IMR-90 (cell line): ENCODE results near the gene CIAO2A. TPM values are rescaled to one million over a fixed set of nuclear protein-coding genes. Genes with fewer than 3 reads are reported as not detected.
"Not testable (repeated sequence)": the region's sequence is repeated elsewhere in the genome, so short reads cannot be mapped to it uniquely, and the experiment has no call there.

Source experiments
- ATAC-seq: fragments of 200-7000 bp; cut with Tn5 transposase; 2 replicates; pipeline ENCODE4 v1.9.1; 2020; ENCODE audit warnings: low read depth, mild to moderate bottlenecking, moderate library complexity
- BruUV-seq: library from RNA; stranded (reverse); fragments of 400-500 nt; replicated peaks from 2 replicates; lab custom pipeline; 2021; lab: Mats Ljungman, UMichigan
- CTCF ChIA-PET: fragments of 300-600 bp; formaldehyde crosslinking; extraction: SDS; loops from one replicate; lab custom pipeline; 2021; ENCODE audit warnings: antibody characterized with exemption; lab: Yijun Ruan, JAX
- POLR2A ChIA-PET: fragments of 300-600 bp; sonication (Branson Sonifier 250); formaldehyde crosslinking; loops from one replicate; lab custom pipeline; 2022; ENCODE audit warnings: antibody characterized with exemption; ENCODE audit not compliant: unreplicated experiment; lab: Charles Lee
- DNase-seq: peaks from one replicate; pipeline ENCODE4 v3.0.0; 2013
- H2AFZ ChIP-seq: replicated peaks from 2 replicates; pipeline ENCODE3; 2013; ENCODE audit warnings: low read length, mild to moderate bottlenecking; ENCODE audit not compliant: poor library complexity
- H2AK5ac ChIP-seq: 2 replicates; pipeline ENCODE4 v1.6.1; 2013; ENCODE audit warnings: low read depth, low read length, inconsistent platforms
- H2AK9ac ChIP-seq: replicated peaks from 2 replicates; pipeline ENCODE3; 2013; ENCODE audit warnings: mild to moderate bottlenecking, low read depth, low read length, moderate library complexity; ENCODE audit not compliant: poor library complexity
- H2BK120ac ChIP-seq: 2 replicates; pipeline ENCODE4 v1.6.1; 2013; ENCODE audit warnings: low read depth, low read length, inconsistent platforms
- H2BK15ac ChIP-seq: 3 replicates; pipeline ENCODE4 v1.6.1; 2013; ENCODE audit warnings: low read depth, low read length, inconsistent platforms
- H2BK20ac ChIP-seq: 2 replicates; pipeline ENCODE4 v1.6.1; 2013; ENCODE audit warnings: low read depth, mild to moderate bottlenecking, inconsistent platforms, low read length, moderate library complexity
- H2BK5ac ChIP-seq: 2 replicates; pipeline ENCODE4 v1.6.1; 2013; ENCODE audit warnings: mild to moderate bottlenecking, low read depth, low read length, inconsistent platforms; ENCODE audit not compliant: poor library complexity, severe bottlenecking
- H3K14ac ChIP-seq: replicated peaks from 2 replicates; pipeline ENCODE4 v1.6.1; 2013; ENCODE audit warnings: low read depth, low read length, inconsistent platforms
- H3K18ac ChIP-seq: 2 replicates; pipeline ENCODE4 v1.6.1; 2013; ENCODE audit warnings: low read depth, low read length, control low read depth
- H3K23ac ChIP-seq: 2 replicates; pipeline ENCODE4 v1.6.1; 2013; ENCODE audit warnings: low read depth, low read length, inconsistent platforms
- H3K27ac ChIP-seq: 2 replicates; pipeline ENCODE4 v1.5.1; 2013; ENCODE audit warnings: mild to moderate bottlenecking, control low read depth, low read length; ENCODE audit not compliant: insufficient read depth
- H3K27me3 ChIP-seq: 2 replicates; pipeline ENCODE4 v1.6.1; 2013; ENCODE audit warnings: low read length; ENCODE audit not compliant: control insufficient read depth, insufficient read depth
- H3K36me3 ChIP-seq: 2 replicates; pipeline ENCODE4 v1.6.1; 2013; ENCODE audit warnings: low read length, mixed read lengths; ENCODE audit not compliant: control insufficient read depth, insufficient read depth
- H3K4ac ChIP-seq: 2 replicates; pipeline ENCODE4 v1.6.1; 2013; ENCODE audit warnings: low read depth, low read length, inconsistent platforms
- H3K4me1 ChIP-seq: 2 replicates; pipeline ENCODE4 v1.6.1; 2013; ENCODE audit warnings: low read length, mixed read lengths; ENCODE audit not compliant: control insufficient read depth, insufficient read depth
- H3K4me2 ChIP-seq: 2 replicates; pipeline ENCODE4 v1.6.1; 2013; ENCODE audit warnings: low read depth, mild to moderate bottlenecking, control low read depth, low read length, moderate library complexity
- H3K4me3 ChIP-seq: 2 replicates; pipeline ENCODE4 v1.5.1; 2013; ENCODE audit warnings: low read depth, mild to moderate bottlenecking, control low read depth, low read length, moderate library complexity; ENCODE audit not compliant: insufficient read depth
- H3K56ac ChIP-seq: 2 replicates; pipeline ENCODE4 v1.6.1; 2013; ENCODE audit warnings: low read length, inconsistent platforms; ENCODE audit not compliant: insufficient read depth; ENCODE audit errors: extremely low read depth
- H3K79me1 ChIP-seq, 2 experiments: 2 replicates each; pipeline ENCODE4 v1.6.1; 2013; ENCODE audit warnings: low read length in 2 of 2, inconsistent platforms in 1 of 2, low read depth in 1 of 2
- H3K9ac ChIP-seq: 2 replicates; pipeline ENCODE4 v1.6.1; 2013; ENCODE audit warnings: low read depth, low read length, control low read depth
- H3K9me1 ChIP-seq: 2 replicates; pipeline ENCODE4 v1.6.1; 2013; ENCODE audit warnings: low read length, inconsistent platforms; ENCODE audit not compliant: insufficient read depth
- H3K9me3 ChIP-seq: 2 replicates; pipeline ENCODE4 v1.6.1; 2013; ENCODE audit warnings: low read length; ENCODE audit not compliant: control insufficient read depth, insufficient read depth
- H4K20me1 ChIP-seq: 2 replicates; pipeline ENCODE4 v1.6.1; 2013; ENCODE audit warnings: low read length, inconsistent platforms; ENCODE audit not compliant: insufficient read depth
- H4K5ac ChIP-seq: 2 replicates; pipeline ENCODE4 v1.6.1; 2013; ENCODE audit warnings: mild to moderate bottlenecking, low read depth, low read length, control low read depth
- H4K8ac ChIP-seq, 2 experiments: 2 replicates each; pipeline ENCODE4 v1.6.1; 2013; ENCODE audit warnings: low read depth in 2 of 2, low read length in 2 of 2, control low read depth in 1 of 2, inconsistent platforms in 1 of 2
- H4K91ac ChIP-seq: 2 replicates; pipeline ENCODE4 v1.6.1; 2013; ENCODE audit warnings: low read depth, low read length, inconsistent platforms; ENCODE audit not compliant: insufficient read depth
- WGBS, 2 experiments: methylation state at CpG; one replicate each; pipeline versions ENCODE4 v1.1.5 to v1.1.7; 2013; ENCODE audit warnings: missing lambda C conversion rate in 2 of 2; ENCODE audit not compliant: insufficient read length in 1 of 2; ENCODE audit errors: extremely low coverage in 2 of 2; 5-methylcytosine and 5-hydroxymethylcytosine counted together
- dilution Hi-C: fragments of 300-500 bp; cut with HindIII; formaldehyde crosslinking; loops from one replicate; pipeline ENCODE4 v1.14.3; 2018; ENCODE audit warnings: low sequenced_read_pairs; ENCODE audit not compliant: unreplicated experiment
- in situ Hi-C: fragments of 300-500 bp; cut with MboI; formaldehyde crosslinking; loops from 3 replicates; pipeline ENCODE4 v1.14.3; 2019; ENCODE audit warnings: low sequenced_read_pairs, inconsistent platforms, mixed read lengths
- intact Hi-C: fragments of 100-400 bp; cut with micrococcal nuclease; formaldehyde crosslinking; loops from 2 replicates; pipeline ENCODE4 v1.10.0; 2022
- polyA plus RNA-seq, 3 experiments: library from polyadenylated mRNA; depleted of rRNA; stranded (reverse); fragments of >200 nt; gene quantifications; 2 replicates each; pipeline ENCODE4 v1.2.3, GENCODE V29; 2012; ENCODE audit warnings: low replicate concordance in 1 of 3
- total RNA-seq: library from RNA; depleted of rRNA; stranded (reverse); fragments of >200 nt; gene quantifications from 2 replicates; pipeline ENCODE4 v1.2.3, GENCODE V29; 2012

CIAO2A gene
- total and polyA plus RNA-seq, 2 of the 4 experiments (the other 2 are of a cell fraction), result 36.7 to 38.3 TPM

- H3K27me3 ChIP-seq, H3K4me3 ChIP-seq, H3K56ac ChIP-seq, H4K5ac ChIP-seq, H4K91ac ChIP-seq, POLR2A ChIA-PET, dilution Hi-C loops, ATAC-seq, H4K20me1 ChIP-seq, H4K8ac ChIP-seq, H3K9me3 ChIP-seq, H3K9ac ChIP-seq, H3K27ac ChIP-seq, H2AK5ac ChIP-seq, DNase-seq, H2AK9ac ChIP-seq, H3K18ac ChIP-seq, H2BK20ac ChIP-seq, H2AFZ ChIP-seq, H3K4ac ChIP-seq, H3K23ac ChIP-seq, H3K4me2 ChIP-seq, H2BK5ac ChIP-seq, H3K36me3 ChIP-seq, H2BK15ac ChIP-seq, H2BK120ac ChIP-seq, BruUV-seq: not testable (repeated sequence)
- WGBS, 2 experiments, result no CpG with 5 or more reads among the region's 2 CpGs
- H3K79me1 ChIP-seq, result peaks cover under 1 to 21% of the 10 kb centered on the region in 2 experiments
- 0 out of 2 replicates have a peak overlapping the region, but pooled peaks have one; percentile 11 for H3K14ac ChIP-seq
- CTCF ChIA-PET, result interaction anchor here (0.8 to 1.6 kb wide), 2 partner anchors 322 to 463 kb away, joined by 3 to 5 read pairs; no protein-coding TSS in a partner anchor
- in situ Hi-C loops, result loop anchor here (25.0 kb wide), 2 partner anchors 436 to 786 kb away; partner anchors contain the start of gene APH1B
- intact Hi-C loops, result loop anchor here (10.0 kb wide), 1 partner anchor 779 kb away; no protein-coding TSS in a partner anchor
- peaks cover 11% of the 10 kb centered on the region for H3K9me1 ChIP-seq
- H3K4me1 ChIP-seq, result peaks cover 15% of the 10 kb centered on the region
These were observed 20.1 kb downstream of the CIAO2A start for GRCh38 chr15:64073496-64073895.
